Measurements from ENCODE around the gene MTERF2.
A peak's percentile ranks its signal among the peaks of the same experiment; 100 is the strongest.

The MTERF2 gene

DNA sequence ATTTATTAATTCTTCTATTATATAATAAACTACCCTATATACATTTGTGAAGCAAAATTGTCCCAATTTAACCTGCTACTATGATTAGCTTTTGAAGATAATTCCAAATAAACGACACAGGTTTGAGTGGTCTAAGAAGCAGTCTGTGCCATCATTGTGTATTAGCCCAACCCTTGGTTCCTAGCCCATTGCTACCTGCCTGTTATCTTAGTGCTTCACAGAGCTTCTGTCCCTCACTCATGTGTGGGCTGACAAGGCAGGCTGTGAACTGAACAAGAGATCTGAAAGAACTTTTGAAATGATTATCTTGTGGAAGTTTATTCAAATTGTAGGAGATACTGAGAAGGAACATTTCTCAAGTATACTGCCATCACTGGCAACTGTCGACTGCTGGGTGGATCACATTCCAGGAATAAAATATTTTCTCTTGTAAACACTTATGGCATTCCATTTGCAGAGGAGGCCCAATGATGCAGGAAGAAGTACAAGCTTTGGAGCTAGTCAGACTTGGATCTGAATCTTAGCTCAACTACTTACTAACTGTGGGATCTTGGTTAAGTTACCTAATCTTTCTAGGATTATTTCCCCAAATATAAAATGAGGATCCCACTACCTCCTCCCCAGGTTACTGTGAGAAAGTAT lies 7.8 kb upstream of the MTERF2 start:
- TF ChIP-seq MYC (IDR thresholded peaks at IDR 0.05; ENCODE audit: low read depth, low read length) (no peak), POLR2A (IDR thresholded peaks at IDR 0.05; ENCODE audit: extremely low read depth, insufficient read length) (no peak), MAX (IDR thresholded peaks at IDR 0.05; ENCODE audit: low read depth, low read length) (no peak)
- TF ChIP-seq, protein P1, sequence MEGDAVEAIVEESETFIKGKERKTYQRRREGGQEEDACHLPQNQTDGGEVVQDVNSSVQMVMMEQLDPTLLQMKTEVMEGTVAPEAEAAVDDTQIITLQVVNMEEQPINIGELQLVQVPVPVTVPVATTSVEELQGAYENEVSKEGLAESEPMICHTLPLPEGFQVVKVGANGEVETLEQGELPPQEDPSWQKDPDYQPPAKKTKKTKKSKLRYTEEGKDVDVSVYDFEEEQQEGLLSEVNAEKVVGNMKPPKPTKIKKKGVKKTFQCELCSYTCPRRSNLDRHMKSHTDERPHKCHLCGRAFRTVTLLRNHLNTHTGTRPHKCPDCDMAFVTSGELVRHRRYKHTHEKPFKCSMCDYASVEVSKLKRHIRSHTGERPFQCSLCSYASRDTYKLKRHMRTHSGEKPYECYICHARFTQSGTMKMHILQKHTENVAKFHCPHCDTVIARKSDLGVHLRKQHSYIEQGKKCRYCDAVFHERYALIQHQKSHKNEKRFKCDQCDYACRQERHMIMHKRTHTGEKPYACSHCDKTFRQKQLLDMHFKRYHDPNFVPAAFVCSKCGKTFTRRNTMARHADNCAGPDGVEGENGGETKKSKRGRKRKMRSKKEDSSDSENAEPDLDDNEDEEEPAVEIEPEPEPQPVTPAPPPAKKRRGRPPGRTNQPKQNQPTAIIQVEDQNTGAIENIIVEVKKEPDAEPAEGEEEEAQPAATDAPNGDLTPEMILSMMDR (IDR thresholded peaks at IDR 0.05; ENCODE audit: low read depth, low read length), result no peak

GRCh38 chr12:106987846-106988245 lies 900 bp upstream of the MTERF2 start:
- DNase-seq (ENCODE audit: low read depth), result no peak
- TF ChIP-seq MAX (IDR thresholded peaks at IDR 0.05; ENCODE audit: low read depth, low read length) (no peak), POLR2A (IDR thresholded peaks at IDR 0.05; ENCODE audit: extremely low read depth, insufficient read length) (no peak), MYC (IDR thresholded peaks at IDR 0.05; ENCODE audit: low read depth, low read length) (no peak)
- TF ChIP-seq, protein P1 (IDR thresholded peaks at IDR 0.05; ENCODE audit: low read depth, low read length), result no peak
- H3K4me3 ChIP-seq (ENCODE audit: low read depth, low read length), result no peak overlapping the region

More for the DNA sequence above, 7.8 kb upstream of the MTERF2 start:
- DNase-seq (ENCODE audit: low read depth), result no peak
- H3K4me3 ChIP-seq (ENCODE audit: low read depth, low read length), result no peak overlapping the region

DNA sequence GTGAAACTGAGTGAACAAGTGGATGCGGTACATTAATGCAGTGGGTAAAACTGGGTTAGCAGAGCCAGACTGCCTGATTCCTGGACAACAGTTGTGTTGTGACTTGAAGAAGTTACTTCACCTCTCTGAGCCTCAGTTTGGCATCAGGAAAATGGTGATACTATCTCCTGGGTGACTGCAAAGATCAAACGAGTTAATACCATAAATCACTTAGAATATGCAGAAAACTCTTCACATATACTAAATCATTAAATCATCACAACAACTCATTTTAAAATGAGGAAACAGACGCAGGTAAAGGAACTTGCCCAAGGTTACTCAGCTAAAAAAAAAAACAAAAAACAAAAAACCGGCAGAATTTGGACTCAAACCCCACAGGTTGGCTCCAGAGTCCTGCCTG lies 811 bp downstream of the MTERF2 start:
- no peak for DNase-seq (ENCODE audit: low read depth)
- H3K4me3 ChIP-seq (ENCODE audit: low read depth, low read length), result peak overlapping the region; percentile 80
- TF ChIP-seq MYC (IDR thresholded peaks at IDR 0.05; ENCODE audit: low read depth, low read length) (no peak), MAX (IDR thresholded peaks at IDR 0.05; ENCODE audit: low read depth, low read length) (no peak), POLR2A (IDR thresholded peaks at IDR 0.05; ENCODE audit: extremely low read depth, insufficient read length) (no peak)
- TF ChIP-seq, protein P1 (IDR thresholded peaks at IDR 0.05; ENCODE audit: low read depth, low read length), result no peak

DNA sequence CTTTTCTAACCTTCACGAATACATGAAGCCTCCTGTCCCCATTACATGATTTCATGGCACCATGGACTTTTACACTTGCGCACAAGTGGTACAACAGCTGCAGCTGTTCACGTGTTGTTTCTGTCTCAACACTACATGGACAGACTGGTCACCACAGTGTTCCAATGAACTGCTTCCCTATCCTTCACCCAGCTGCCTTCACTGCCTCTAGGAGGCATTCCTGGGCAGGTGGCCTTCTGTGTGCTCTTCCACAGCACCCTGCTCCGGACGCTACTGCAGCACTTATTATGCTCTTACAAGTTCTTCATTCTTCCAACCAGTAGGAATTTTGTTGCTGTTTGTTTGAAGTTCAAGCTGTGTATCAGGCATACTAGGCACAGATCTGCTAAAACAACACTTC lies 1.5 kb downstream of the MTERF2 start:
- DNase-seq (ENCODE audit: low read depth), result no peak
- no peak overlapping the region for H3K4me3 ChIP-seq (ENCODE audit: low read depth, low read length)
- TF ChIP-seq, protein P1 (IDR thresholded peaks at IDR 0.05; ENCODE audit: low read depth, low read length), result no peak
- no peak for TF ChIP-seq MYC (IDR thresholded peaks at IDR 0.05; ENCODE audit: low read depth, low read length)
- no peak for TF ChIP-seq POLR2A (IDR thresholded peaks at IDR 0.05; ENCODE audit: extremely low read depth, insufficient read length)
- TF ChIP-seq MAX (IDR thresholded peaks at IDR 0.05; ENCODE audit: low read depth, low read length), result no peak

GRCh38 chr12:106984588-106985137 lies 2.3 kb downstream of the MTERF2 start:
- TF ChIP-seq MAX (IDR thresholded peaks at IDR 0.05; ENCODE audit: low read depth, low read length) (no peak), POLR2A (IDR thresholded peaks at IDR 0.05; ENCODE audit: extremely low read depth, insufficient read length) (no peak), MYC (IDR thresholded peaks at IDR 0.05; ENCODE audit: low read depth, low read length) (no peak)
- TF ChIP-seq, protein P1 (IDR thresholded peaks at IDR 0.05; ENCODE audit: low read depth, low read length), result no peak
- DNase-seq (ENCODE audit: low read depth), result no peak
- H3K4me3 ChIP-seq (ENCODE audit: low read depth, low read length), result no peak overlapping the region

Measured in NB4 (cell line).